Endothelial cell of umbilical vein (primary cell): ENCODE measurements around the gene GFOD1. TPM values are rescaled to one million over a fixed set of nuclear protein-coding genes. Genes with fewer than 3 reads are reported as not detected.

Experiments used
- BruUV-seq: library from RNA; stranded (reverse); fragments of 400-500 nt; replicated peaks from 2 replicates; lab custom pipeline; 2021; lab: Mats Ljungman, UMichigan
- CTCF ChIA-PET: fragments of 300-600, 350-600 bp; sonication (Branson Sonifier 250); formaldehyde crosslinking; loops from one replicate; lab custom pipeline; 2021; ENCODE audit warnings: antibody characterized with exemption, inconsistent platforms; lab: Charles Lee
- POLR2A ChIA-PET: fragments of 300-600, 350-600 bp; sonication (Branson Sonifier 250); formaldehyde crosslinking; loops from one replicate; lab custom pipeline; 2021; ENCODE audit warnings: antibody characterized with exemption, inconsistent platforms; lab: Charles Lee
- DNase-seq: peaks from one replicate; pipeline ENCODE4 v3.0.0-alpha.2; 2011; ENCODE audit warnings: low read depth, low spot score
- FAIRE-seq: peaks from 2 replicates; lab custom pipeline; 2011; peaks lifted over from hg19 to GRCh38; lab: Jason Lieb, UNC
- H2AFZ ChIP-seq: 2 replicates; pipeline ENCODE4 v1.6.0; 2012; ENCODE audit warnings: low read depth, low read length, control low read depth, inconsistent platforms
- H3K27ac ChIP-seq: 2 replicates; pipeline ENCODE4 v1.5.1; 2011; ENCODE audit warnings: low read depth, mild to moderate bottlenecking, control low read depth, low read length, moderate library complexity; ENCODE audit not compliant: insufficient read depth
- H3K27me3 ChIP-seq, 2 experiments: 2 replicates each; pipeline versions ENCODE4 v1.6.0 to v1.6.1; 2011; ENCODE audit warnings: low read length in 2 of 2, mixed read lengths in 1 of 2; ENCODE audit not compliant: control insufficient read depth in 2 of 2, insufficient read depth in 2 of 2
- H3K36me3 ChIP-seq, 2 experiments: 2 replicates in 1 of 2; 3 replicates in 1 of 2; pipeline ENCODE4 v1.5.1; 2011; ENCODE audit warnings: low read length in 2 of 2, mild to moderate bottlenecking in 1 of 2, moderate library complexity in 1 of 2; ENCODE audit not compliant: control insufficient read depth in 2 of 2, insufficient read depth in 2 of 2; ENCODE audit errors: extremely low read depth in 1 of 2
- H3K4me1 ChIP-seq: 3 replicates; pipeline ENCODE4 v1.5.1; 2011; ENCODE audit warnings: mild to moderate bottlenecking, low read length; ENCODE audit not compliant: control insufficient read depth, insufficient read depth; ENCODE audit errors: extremely low read depth
- H3K4me2 ChIP-seq: 2 replicates; pipeline ENCODE4 v1.6.1; 2011; ENCODE audit warnings: low read length, control low read depth, mixed read lengths; ENCODE audit not compliant: insufficient read depth
- H3K4me3 ChIP-seq, 3 experiments: fragments of 200-600 bp in 1 of 3; sonication (generic), shearing (Covaris generic) in 1 of 3; replicated peaks in 1 of 3; 2 replicates each; pipeline ENCODE4 v1.5.1; 2011 to 2016; ENCODE audit warnings: control low read depth in 3 of 3, low read length in 3 of 3, mild to moderate bottlenecking in 2 of 3, inconsistent platforms in 1 of 3, low read depth in 1 of 3, moderate library complexity in 1 of 3; ENCODE audit not compliant: insufficient read depth in 1 of 3
- H3K79me2 ChIP-seq: 2 replicates; pipeline ENCODE4 v1.6.0; 2012; ENCODE audit warnings: low read length, inconsistent platforms; ENCODE audit not compliant: control insufficient read depth, insufficient read depth
- H3K9ac ChIP-seq: replicated peaks from 2 replicates; pipeline ENCODE3; 2011; ENCODE audit warnings: low read length, control low read depth; ENCODE audit not compliant: insufficient read depth; ENCODE audit errors: extremely low read depth
- H3K9me1 ChIP-seq: replicated peaks from 3 replicates; pipeline ENCODE4 v1.6.0; 2011; ENCODE audit warnings: mild to moderate bottlenecking, low read length; ENCODE audit not compliant: control insufficient read depth, insufficient read depth; ENCODE audit errors: extremely low read depth
- H3K9me3 ChIP-seq: replicated peaks from 2 replicates; pipeline ENCODE4 v1.5.1; 2012; ENCODE audit warnings: low read length, inconsistent platforms; ENCODE audit not compliant: control insufficient read depth, insufficient read depth
- H4K20me1 ChIP-seq: replicated peaks from 2 replicates; pipeline ENCODE3; 2011; ENCODE audit warnings: mild to moderate bottlenecking, low read length; ENCODE audit not compliant: control insufficient read depth, insufficient read depth; ENCODE audit errors: extremely low read depth
- CTCF ChIP-seq, 2 donors: IDR thresholded peaks; 1 replicate in 1 of 2; 2 replicates in 1 of 2; pipeline ENCODE4 v1.5.1; 2011; ENCODE audit warnings: low read length in 2 of 2, mild to moderate bottlenecking in 2 of 2, moderate library complexity in 2 of 2, control low read depth in 1 of 2, inconsistent platforms in 1 of 2, low read depth in 1 of 2; ENCODE audit not compliant: insufficient read depth in 1 of 2; ENCODE audit errors: extremely low read depth in 1 of 2
- EZH2 ChIP-seq: IDR thresholded peaks from 2 replicates; pipeline ENCODE4 v1.6.1; 2012; ENCODE audit warnings: borderline replicate concordance, low read depth, mild to moderate bottlenecking, moderate library complexity, low read length, inconsistent platforms; ENCODE audit not compliant: severe bottlenecking
- FOS ChIP-seq: IDR thresholded peaks from 2 replicates; pipeline ENCODE4 v1.6.1; 2011; ENCODE audit warnings: mild to moderate bottlenecking, low read length, moderate library complexity, borderline replicate concordance; ENCODE audit not compliant: insufficient read depth
- GATA2 ChIP-seq: IDR thresholded peaks from 2 replicates; pipeline ENCODE4 v1.7.0; 2011; ENCODE audit warnings: low read depth, mild to moderate bottlenecking, moderate library complexity, mixed read lengths, low read length; ENCODE audit not compliant: insufficient read length, insufficient read depth
- JUN ChIP-seq: IDR thresholded peaks from 2 replicates; pipeline ENCODE4 v1.6.1; 2011; ENCODE audit warnings: borderline replicate concordance, low read depth; ENCODE audit not compliant: insufficient read length, insufficient read depth
- MAX ChIP-seq: IDR thresholded peaks from 2 replicates; pipeline ENCODE4 v1.6.1; 2011; ENCODE audit not compliant: insufficient read depth, insufficient read length
- MYC ChIP-seq: IDR thresholded peaks from one replicate; pipeline ENCODE4 v1.6.1; 2011; ENCODE audit warnings: mild to moderate bottlenecking, low read depth, low read length
- POLR2A ChIP-seq: IDR thresholded peaks from 2 replicates; pipeline ENCODE4 v1.6.1; 2012; ENCODE audit warnings: low read depth, mild to moderate bottlenecking, control low read depth, low read length
- POLR2AphosphoS5 ChIP-seq: IDR thresholded peaks from 2 replicates; pipeline ENCODE4 v1.6.1; 2012; ENCODE audit warnings: low read depth, mild to moderate bottlenecking, control low read depth, low read length, moderate library complexity; ENCODE audit not compliant: insufficient read depth
- dilution Hi-C: fragments of 300-500 bp; cut with MboI; formaldehyde crosslinking; loops from one replicate; pipeline ENCODE4 v1.15.0; 2019; ENCODE audit warnings: low sequenced_read_pairs; ENCODE audit not compliant: extremely low pct_ligation_motif_present
- intact Hi-C: fragments of 100-400 bp; cut with micrococcal nuclease; formaldehyde crosslinking; loops from one replicate; pipeline ENCODE4 v1.10.0; 2022
- polyA plus RNA-seq, 4 experiments: library from polyadenylated mRNA; depleted of rRNA in 3 of 4; stranded (reverse) in 3 of 4; unstranded in 1 of 4; fragments of >200 nt; gene quantifications; 2 replicates each; pipeline versions ENCODE4 v1.2.1 to v1.2.3, GENCODE V29; 2011 to 2012; ENCODE audit warnings: missing spikeins in 1 of 4
- total RNA-seq: library from RNA; stranded (reverse); gene quantifications from 2 replicates; pipeline ENCODE4 v1.2.3, GENCODE V29; 2021

GFOD1 gene
- total and polyA plus RNA-seq, 2 donors (not counting 3 experiments of a cell fraction or from before 2014, with no cell fraction given): 12.1 to 24.1 TPM

- BruUV-seq: no TSS peak
- intact Hi-C loops (no loop called here), dilution Hi-C loops (no loop called here)
- DNase-seq (no peak), FAIRE-seq (peak; percentile 15)
- H3K4me3 ChIP-seq: no peak overlapping the region
- H3K79me2 ChIP-seq: no peaks in the 10 kb centered on the region
- no peak overlapping the region for H3K9ac ChIP-seq
- ChIA-PET POLR2A (interaction anchor here (0.7 kb wide), 1 partner anchor 70 kb away, joined by 4 read pairs; no protein-coding TSS in a partner anchor), CTCF (interaction anchor here (0.6 to 1.2 kb wide), 4 partner anchors 11 to 603 kb away, joined by 3 to 4 read pairs (median 3); no protein-coding TSS in a partner anchor)
- peaks cover 4% of the 10 kb centered on the region for H3K4me1 ChIP-seq
- H4K20me1 ChIP-seq: no peaks in the 10 kb centered on the region
- no peaks in the 10 kb centered on the region for H3K9me3 ChIP-seq
- no peak overlapping the region for H3K27ac ChIP-seq
- no peak overlapping the region for H3K4me2 ChIP-seq
- no peaks in the 10 kb centered on the region for H3K36me3 ChIP-seq
- H3K9me1 ChIP-seq: no peaks in the 10 kb centered on the region
- TF ChIP-seq POLR2AphosphoS5: no peak
- no peak for TF ChIP-seq POLR2A
- TF ChIP-seq FOS: no peak
- TF ChIP-seq MYC: no peak
- TF ChIP-seq JUN: no peak
- H3K27me3 ChIP-seq: no peaks in the 10 kb centered on the region
- H2AFZ ChIP-seq: no peak overlapping the region
Observed at GRCh38 chr6:13409991-13410390, 77.4 kb downstream of the GFOD1 start.

- intact Hi-C loops (no loop called here), dilution Hi-C loops (no loop called here)
- H4K20me1 ChIP-seq: no peaks in the 10 kb centered on the region
- H3K4me1 ChIP-seq: peaks cover 20% of the 10 kb centered on the region
- H3K4me3 ChIP-seq: no peak overlapping the region
- no peaks in the 10 kb centered on the region for H3K9me3 ChIP-seq
- CTCF ChIA-PET: interaction anchor here (1.3 to 1.4 kb wide), 2 partner anchors 13 to 167 kb away, joined by 3 to 5 read pairs; no protein-coding TSS in a partner anchor
- H3K4me2 ChIP-seq: no peak overlapping the region
- DNase-seq (no peak), FAIRE-seq (no peak)
- TF ChIP-seq JUN: no peak
- TF ChIP-seq CTCF (IDR thresholded peaks at IDR 0.05; ENCODE audit: extremely low read depth in 1 of 2, insufficient read depth in 1 of 2, low read depth in 1 of 2, low read length in 2 of 2): no peak
- no peak for TF ChIP-seq EZH2
- no peak for TF ChIP-seq POLR2A
- TF ChIP-seq MAX: no peak
- TF ChIP-seq POLR2AphosphoS5: no peak
- TF ChIP-seq MYC: no peak
- no peak for TF ChIP-seq GATA2
- no peak for TF ChIP-seq FOS
- no TSS peak for BruUV-seq
- no peak overlapping the region for H3K27ac ChIP-seq
- no peak overlapping the region for H2AFZ ChIP-seq
- no peak overlapping the region for H3K9ac ChIP-seq
- POLR2A ChIA-PET: no interaction called here
- H3K79me2 ChIP-seq: no peaks in the 10 kb centered on the region
- H3K27me3 ChIP-seq: no peaks in the 10 kb centered on the region
- H3K9me1 ChIP-seq: no peaks in the 10 kb centered on the region
- no peaks in the 10 kb centered on the region for H3K36me3 ChIP-seq
Observed at GRCh38 chr6:13407709-13408695, 79.4 kb downstream of the GFOD1 start.
